Left lung (tissue), 14 donors: ENCODE results near the gene FNDC10. TPM values are rescaled to one million over a fixed set of nuclear protein-coding genes. Genes with fewer than 3 reads are reported as not detected.
"Not testable (repeated sequence)": the region's sequence is repeated elsewhere in the genome, so short reads cannot be mapped to it uniquely, and the experiment has no call there.

Experiments
- ATAC-seq: fragments of 200-7000 bp; cut with Tn5 transposase; one replicate; pipeline ENCODE4 v1.9.1; 2020; ENCODE audit warnings: moderate library complexity
- DNase-seq, 4 donors: peaks; one replicate each; pipeline ENCODE4 v3.0.0-alpha.2; 2013 to 2020
- H3K27ac ChIP-seq, 2 donors: fragments of 200-600 bp; sonication (generic) in 1 of 2; one replicate each; pipeline versions ENCODE4 v1.5.0 to v1.8.0; 2020 to 2021
- H3K27me3 ChIP-seq, 2 donors: fragments of 200-600 bp; sonication (generic) in 1 of 2; one replicate each; pipeline versions ENCODE4 v1.5.0 to v1.8.0; 2020 to 2021
- H3K36me3 ChIP-seq, 2 donors: fragments of 200-600 bp; sonication (generic) in 1 of 2; one replicate each; pipeline versions ENCODE4 v1.5.0 to v1.8.0; 2020 to 2021
- H3K4me1 ChIP-seq, 2 donors: fragments of 200-600 bp; one replicate each; pipeline ENCODE4 v1.8.0; 2021
- H3K4me3 ChIP-seq, 2 donors: fragments of 200-600 bp; sonication (generic) in 1 of 2; one replicate each; pipeline versions ENCODE4 v1.5.0 to v1.8.0; 2020 to 2021; ENCODE audit warnings: mild to moderate bottlenecking in 1 of 2
- H3K9me3 ChIP-seq, 2 donors: fragments of 200-600 bp; sonication (generic) in 1 of 2; one replicate each; pipeline versions ENCODE4 v1.5.0 to v1.8.0; 2020 to 2021
- CTCF ChIP-seq, 2 donors: fragments of 200-600 bp; sonication (generic) in 1 of 2; IDR thresholded peaks; one replicate each; pipeline versions ENCODE4 v1.5.0 to v1.8.0; 2021; ENCODE audit warnings: antibody characterized with exemption in 2 of 2
- intact Hi-C, 2 donors: fragments of 100-400 bp; cut with DNase I; formaldehyde crosslinking; loops; one replicate each; pipeline versions ENCODE4 v1.11.2 to v1.14.2; 2022
- long read RNA-seq, 12 donors: library from polyadenylated mRNA in 2 of 12; unstranded in 2 of 12; transcript quantifications; one replicate each; pipeline ENCODE4 v2.0.0 and lab custom pipeline, GENCODE V29; 2019 to 2026
- polyA plus RNA-seq, 6 donors: library from polyadenylated mRNA; unstranded; fragments of 120-200 nt; gene quantifications; one replicate each; pipeline ENCODE4 v1.2.1, GENCODE V29; 2013; ENCODE audit not compliant: insufficient read length in 6 of 6
- total RNA-seq, 2 donors: library from RNA; stranded (reverse); fragmentation: NEBNext Ultra II Directional; extraction: Animal tissue kit (Norgen Biotek cat#: 25700); gene quantifications; one replicate each; pipeline ENCODE4 v1.2.1, GENCODE V29; 2021
- donor health status: DM: no; HTN: yes; CAD: no.
- donor health status: DM: no; HTN: no; CAD: no.

FNDC10 gene
- total RNA-seq (10 to 100 TPM in 1 of 2 donors, 1 to 10 TPM in 1; 7.7 to 12.2 TPM), polyA plus RNA-seq (1 to 10 TPM; 1.2 to 2.9 (median 2.1) TPM)
- long read RNA-seq, donor 1, transcript FNDC10-201 (1 exons, 2,085 nt) = major isoform, 7 of 7 reads
- long read RNA-seq, donor 1, partial matches to known transcripts = 0 of 7 reads
- long read RNA-seq, donor 1, other reads (novel, unspliced or antisense) = 0 of 7 reads
- long read RNA-seq, donor 2, transcript FNDC10-201 (1 exons, 2,085 nt) = major isoform, 9 of 9 reads
- long read RNA-seq, donor 2, partial matches to known transcripts = 0 of 9 reads
- long read RNA-seq, donor 2, other reads (novel, unspliced or antisense) = 0 of 9 reads
- long read RNA-seq, donor 3, partial matches to known transcripts = 0 of 3 reads
- long read RNA-seq, donor 3, other reads (novel, unspliced or antisense) = 0 of 3 reads
- long read RNA-seq, donor 4, partial matches to known transcripts = 0 of 1 reads
- long read RNA-seq, donor 4, other reads (novel, unspliced or antisense) = 0 of 1 reads
- long read RNA-seq, donor 5, partial matches to known transcripts = 0 of 3 reads
- long read RNA-seq, donor 5, other reads (novel, unspliced or antisense) = 0 of 3 reads
- long read RNA-seq, donor 6, partial matches to known transcripts = 0 of 2 reads
- long read RNA-seq, donor 6, other reads (novel, unspliced or antisense) = 0 of 2 reads
- long read RNA-seq, donor 7, partial matches to known transcripts = 0 of 1 reads
- long read RNA-seq, donor 7, other reads (novel, unspliced or antisense) = 0 of 1 reads
- long read RNA-seq, donor 8, transcript FNDC10-201 (1 exons, 2,085 nt) = major isoform, 6 of 6 reads
- long read RNA-seq, donor 8, partial matches to known transcripts = 0 of 6 reads
- long read RNA-seq, donor 8, other reads (novel, unspliced or antisense) = 0 of 6 reads
- long read RNA-seq, donor 9 = 0 reads
- long read RNA-seq, donor 10, transcript FNDC10-201 (1 exons, 2,085 nt) = major isoform, 6 of 6 reads
- long read RNA-seq, donor 10, partial matches to known transcripts = 0 of 6 reads
- long read RNA-seq, donor 10, other reads (novel, unspliced or antisense) = 0 of 6 reads
- long read RNA-seq, donor 11, transcript FNDC10-201 (1 exons, 2,085 nt) = major isoform, 56 of 56 reads
- long read RNA-seq, donor 11, partial matches to known transcripts = 0 of 56 reads
- long read RNA-seq, donor 11, other reads (novel, unspliced or antisense) = 0 of 56 reads
- long read RNA-seq, donor 12 = 0 reads

GRCh38 chr1:1599935-1600860, at the start of gene FNDC10:
Gene FNDC10, minus strand, starts transcription at chr1:1600135. Its CDS starts 120 bp downstream, at chr1:1600015.
- Histone ChIP-seq H3K4me3 (peak within 1 kb of the TSS; percentile 43 to 52), H3K27ac (no peak within 1 kb of the TSS)
- TF ChIP-seq CTCF (IDR thresholded peaks at IDR 0.05) = no peak

GRCh38 chr1:1648265-1648664, 48.3 kb upstream of the FNDC10 start:
- DNase-seq = peak in 2 of 4 donors; percentile 4 to 47
- H3K27me3 ChIP-seq, ATAC-seq, intact Hi-C loops, H3K27ac ChIP-seq, H3K4me3 ChIP-seq, H3K9me3 ChIP-seq, H3K4me1 ChIP-seq: not testable (repeated sequence)
- peaks cover 0 to 76% of the 10 kb centered on the region in 2 donors for H3K36me3 ChIP-seq

More at GRCh38 chr1:1599935-1600860, at the start of gene FNDC10:
- intact Hi-C loops = no loop called here
- H3K36me3 ChIP-seq = no peaks in the 10 kb centered on the region
- ATAC-seq (peak; percentile 43), DNase-seq (peak in 2 of 4 donors; percentile 30 to 81)
- H3K4me1 ChIP-seq = peaks cover 7 to 30% of the 10 kb centered on the region in 2 donors
- peaks cover 8 to 72% of the 10 kb centered on the region in 2 donors for H3K27me3 ChIP-seq
- H3K9me3 ChIP-seq = no peaks in the 10 kb centered on the region

- H3K4me1 ChIP-seq, H3K27ac ChIP-seq, H3K4me3 ChIP-seq, H3K27me3 ChIP-seq, ATAC-seq, H3K9me3 ChIP-seq, intact Hi-C loops: not testable (repeated sequence)
- H3K36me3 ChIP-seq = peaks cover 0 to 70% of the 10 kb centered on the region in 2 donors
- DNase-seq = peak in 2 of 4 donors; percentile 19 to 37
Observed at GRCh38 chr1:1647567-1648241, 47.8 kb upstream of the FNDC10 start.

GRCh38 chr1:1646326-1646725, 46.4 kb upstream of the FNDC10 start:
- H3K27ac ChIP-seq, H3K9me3 ChIP-seq, H3K4me3 ChIP-seq, DNase-seq, intact Hi-C loops, ATAC-seq, H3K27me3 ChIP-seq, H3K4me1 ChIP-seq: not testable (repeated sequence)
- H3K36me3 ChIP-seq = peaks cover 0 to 58% of the 10 kb centered on the region in 2 donors

GRCh38 chr1:1640711-1641461, 41.0 kb upstream of the FNDC10 start:
- ATAC-seq, H3K4me3 ChIP-seq, H3K9me3 ChIP-seq, H3K27me3 ChIP-seq, H3K27ac ChIP-seq, H3K4me1 ChIP-seq, intact Hi-C loops: not testable (repeated sequence)
- H3K36me3 ChIP-seq = peaks cover 0 to 55% of the 10 kb centered on the region in 2 donors
- peak in 1 of 4 donors; percentile 45 for DNase-seq

- DNase-seq = peak in 2 of 4 donors; percentile 16 to 58
- H3K9me3 ChIP-seq, H3K27ac ChIP-seq, H3K27me3 ChIP-seq, H3K4me3 ChIP-seq, intact Hi-C loops, ATAC-seq, H3K4me1 ChIP-seq: not testable (repeated sequence)
- H3K36me3 ChIP-seq = peaks cover 0 to 50% of the 10 kb centered on the region in 2 donors
Observed at GRCh38 chr1:1640081-1640480, 40.1 kb upstream of the FNDC10 start.

GRCh38 chr1:1639368-1639767, 39.4 kb upstream of the FNDC10 start:
- H3K4me3 ChIP-seq, H3K27me3 ChIP-seq, intact Hi-C loops, ATAC-seq, H3K27ac ChIP-seq, H3K4me1 ChIP-seq, H3K9me3 ChIP-seq: not testable (repeated sequence)
- peak in 1 of 4 donors; percentile 33 for DNase-seq
- peaks cover 0 to 50% of the 10 kb centered on the region in 2 donors for H3K36me3 ChIP-seq

GRCh38 chr1:1638528-1638927, 38.6 kb upstream of the FNDC10 start:
- ATAC-seq, intact Hi-C loops: not testable (repeated sequence)

GRCh38 chr1:1637479-1637875, 37.5 kb upstream of the FNDC10 start:
- H3K27me3 ChIP-seq, H3K9me3 ChIP-seq, H3K4me3 ChIP-seq, H3K4me1 ChIP-seq, ATAC-seq, H3K27ac ChIP-seq, intact Hi-C loops: not testable (repeated sequence)
- DNase-seq = peak in 2 of 4 donors; percentile 6 to 45
- peaks cover 0 to 50% of the 10 kb centered on the region in 2 donors for H3K36me3 ChIP-seq

More at GRCh38 chr1:1638528-1638927, 38.6 kb upstream of the FNDC10 start:
- peak in 1 of 4 donors; percentile 73 for DNase-seq
- H3K27ac ChIP-seq, H3K4me3 ChIP-seq, H3K4me1 ChIP-seq, H3K27me3 ChIP-seq, H3K9me3 ChIP-seq: not testable (repeated sequence)
- H3K36me3 ChIP-seq = peaks cover 0 to 50% of the 10 kb centered on the region in 2 donors
